Measurements from ENCODE around the gene ADAM22. TPM values are rescaled to one million over a fixed set of nuclear protein-coding genes. Genes with fewer than 3 reads are reported as not detected.
"Not testable (repeated sequence)": the region's sequence is repeated elsewhere in the genome, so short reads cannot be mapped to it uniquely, and the experiment has no call there.

The ADAM22 gene
- total RNA-seq, 1 donor from 2014 or later: 3.0 TPM

DNA sequence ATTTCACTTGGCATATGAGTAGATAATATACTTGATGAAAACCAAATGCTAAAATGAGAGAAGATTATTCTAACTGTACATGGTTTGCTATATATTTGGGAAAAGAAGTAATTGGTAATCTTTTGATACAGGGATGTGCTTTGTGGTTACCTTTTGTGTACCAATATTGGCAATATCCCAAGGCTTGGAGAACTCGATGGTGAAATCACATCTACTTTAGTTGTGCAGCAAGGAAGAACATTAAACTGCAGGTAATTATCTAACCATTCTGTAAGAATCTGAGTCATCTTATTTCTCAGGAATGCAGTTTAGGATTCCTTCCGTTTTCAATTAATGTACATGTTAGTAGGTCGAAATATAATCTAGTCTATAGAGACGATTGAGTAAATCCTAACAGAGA is 221.7 kb downstream of the ADAM22 start:
- H3K27me3 Mint-ChIP-seq (ENCODE audit: unreplicated experiment): no peaks in the 10 kb centered on the region
- H3K36me3 Mint-ChIP-seq (ENCODE audit: unreplicated experiment): no peaks in the 10 kb centered on the region
- peaks cover 14% of the 10 kb centered on the region for H3K9me3 Mint-ChIP-seq (ENCODE audit: unreplicated experiment)
- H3K4me1 Mint-ChIP-seq (ENCODE audit: unreplicated experiment): no peaks in the 10 kb centered on the region
- no peak overlapping the region for H3K4me3 Mint-ChIP-seq (ENCODE audit: unreplicated experiment)
- DNase-seq (ENCODE audit: extremely low spot score, unreplicated experiment): no peak
- TF ChIP-seq, protein P1, sequence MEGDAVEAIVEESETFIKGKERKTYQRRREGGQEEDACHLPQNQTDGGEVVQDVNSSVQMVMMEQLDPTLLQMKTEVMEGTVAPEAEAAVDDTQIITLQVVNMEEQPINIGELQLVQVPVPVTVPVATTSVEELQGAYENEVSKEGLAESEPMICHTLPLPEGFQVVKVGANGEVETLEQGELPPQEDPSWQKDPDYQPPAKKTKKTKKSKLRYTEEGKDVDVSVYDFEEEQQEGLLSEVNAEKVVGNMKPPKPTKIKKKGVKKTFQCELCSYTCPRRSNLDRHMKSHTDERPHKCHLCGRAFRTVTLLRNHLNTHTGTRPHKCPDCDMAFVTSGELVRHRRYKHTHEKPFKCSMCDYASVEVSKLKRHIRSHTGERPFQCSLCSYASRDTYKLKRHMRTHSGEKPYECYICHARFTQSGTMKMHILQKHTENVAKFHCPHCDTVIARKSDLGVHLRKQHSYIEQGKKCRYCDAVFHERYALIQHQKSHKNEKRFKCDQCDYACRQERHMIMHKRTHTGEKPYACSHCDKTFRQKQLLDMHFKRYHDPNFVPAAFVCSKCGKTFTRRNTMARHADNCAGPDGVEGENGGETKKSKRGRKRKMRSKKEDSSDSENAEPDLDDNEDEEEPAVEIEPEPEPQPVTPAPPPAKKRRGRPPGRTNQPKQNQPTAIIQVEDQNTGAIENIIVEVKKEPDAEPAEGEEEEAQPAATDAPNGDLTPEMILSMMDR (IDR thresholded peaks at IDR 0.05): no peak
- H3K27ac Mint-ChIP-seq (ENCODE audit: unreplicated experiment): no peak overlapping the region

DNA sequence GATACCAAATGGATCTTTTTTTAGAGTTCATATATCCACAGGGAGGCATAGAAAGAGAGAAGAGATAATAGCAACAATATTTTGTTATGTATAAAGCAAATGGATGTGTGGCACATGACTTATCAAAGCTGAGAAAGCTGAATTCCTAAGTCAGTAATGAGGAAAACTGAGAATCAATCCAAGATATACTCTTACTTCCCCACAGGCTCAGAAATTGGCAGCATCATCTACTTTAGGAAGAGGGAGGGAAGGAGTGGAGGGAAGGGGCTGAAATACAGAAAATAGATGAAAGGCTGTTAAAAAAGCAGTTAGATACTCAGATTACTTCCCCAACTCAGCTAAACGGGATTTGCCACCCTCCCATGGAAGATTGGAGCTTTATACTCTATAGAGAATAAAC is 222.3 kb downstream of the ADAM22 start:
- Mint-ChIP-seq H3K27me3 (ENCODE audit: unreplicated experiment) (no peaks in the 10 kb centered on the region), H3K4me1 (ENCODE audit: unreplicated experiment) (no peaks in the 10 kb centered on the region), H3K36me3 (ENCODE audit: unreplicated experiment) (no peaks in the 10 kb centered on the region), H3K27ac (ENCODE audit: unreplicated experiment) (no peak overlapping the region), H3K9me3 (ENCODE audit: unreplicated experiment) (peaks cover 18% of the 10 kb centered on the region), H3K4me3 (ENCODE audit: unreplicated experiment) (no peak overlapping the region)
- DNase-seq (ENCODE audit: extremely low spot score, unreplicated experiment): no peak
- TF ChIP-seq, protein P1 (IDR thresholded peaks at IDR 0.05): no peak

DNA sequence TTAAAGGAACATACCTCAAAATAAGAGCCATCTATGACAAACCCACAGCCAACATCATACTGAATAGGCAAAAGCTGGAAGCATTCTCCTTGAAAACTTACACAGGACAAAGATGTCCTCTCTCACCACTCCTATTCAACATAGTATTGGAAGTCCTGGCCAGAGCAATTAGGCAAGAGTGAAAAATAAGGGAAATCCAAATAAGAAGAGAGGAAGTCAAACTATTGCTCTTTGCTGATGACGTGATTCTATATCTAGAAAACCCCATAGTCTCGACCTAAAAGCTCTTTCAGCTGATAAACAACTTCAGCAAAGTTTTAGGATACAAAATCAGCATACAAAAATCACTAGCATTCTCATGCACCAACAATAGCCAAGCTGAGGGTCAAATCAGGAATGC is 225.7 kb downstream of the ADAM22 start:
- not testable (repeated sequence) for H3K4me1 Mint-ChIP-seq (ENCODE audit: unreplicated experiment); H3K4me3 Mint-ChIP-seq (ENCODE audit: unreplicated experiment); H3K27ac Mint-ChIP-seq (ENCODE audit: unreplicated experiment); H3K36me3 Mint-ChIP-seq (ENCODE audit: unreplicated experiment); H3K27me3 Mint-ChIP-seq (ENCODE audit: unreplicated experiment); DNase-seq (ENCODE audit: extremely low spot score, unreplicated experiment)
- H3K9me3 Mint-ChIP-seq (ENCODE audit: unreplicated experiment): peaks cover 22% of the 10 kb centered on the region

DNA sequence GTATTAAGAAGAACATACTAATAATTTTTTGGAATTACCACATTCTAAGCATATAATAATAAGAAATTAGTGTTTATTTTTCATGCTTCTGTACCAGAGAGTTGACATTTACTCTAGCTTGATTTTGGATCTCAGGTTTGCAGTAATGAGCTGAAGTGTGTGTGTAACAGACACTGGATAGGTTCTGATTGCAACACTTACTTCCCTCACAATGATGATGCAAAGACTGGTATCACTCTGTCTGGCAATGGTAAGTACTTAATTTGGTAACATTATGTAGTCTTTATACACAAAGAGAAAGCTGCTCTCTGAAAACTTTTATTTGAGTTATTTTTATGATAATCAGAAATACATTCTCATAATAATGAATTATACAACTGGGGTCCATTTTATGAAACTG is 231.6 kb downstream of the ADAM22 start:
- H3K9me3 Mint-ChIP-seq (ENCODE audit: unreplicated experiment): peaks cover 8% of the 10 kb centered on the region
- H3K4me1 Mint-ChIP-seq (ENCODE audit: unreplicated experiment): no peaks in the 10 kb centered on the region
- TF ChIP-seq, protein P1 (IDR thresholded peaks at IDR 0.05): no peak
- DNase-seq (ENCODE audit: extremely low spot score, unreplicated experiment): no peak
- H3K4me3 Mint-ChIP-seq (ENCODE audit: unreplicated experiment): no peak overlapping the region
- H3K36me3 Mint-ChIP-seq (ENCODE audit: unreplicated experiment): no peaks in the 10 kb centered on the region
- no peaks in the 10 kb centered on the region for H3K27me3 Mint-ChIP-seq (ENCODE audit: unreplicated experiment)
- H3K27ac Mint-ChIP-seq (ENCODE audit: unreplicated experiment): no peak overlapping the region

DNA sequence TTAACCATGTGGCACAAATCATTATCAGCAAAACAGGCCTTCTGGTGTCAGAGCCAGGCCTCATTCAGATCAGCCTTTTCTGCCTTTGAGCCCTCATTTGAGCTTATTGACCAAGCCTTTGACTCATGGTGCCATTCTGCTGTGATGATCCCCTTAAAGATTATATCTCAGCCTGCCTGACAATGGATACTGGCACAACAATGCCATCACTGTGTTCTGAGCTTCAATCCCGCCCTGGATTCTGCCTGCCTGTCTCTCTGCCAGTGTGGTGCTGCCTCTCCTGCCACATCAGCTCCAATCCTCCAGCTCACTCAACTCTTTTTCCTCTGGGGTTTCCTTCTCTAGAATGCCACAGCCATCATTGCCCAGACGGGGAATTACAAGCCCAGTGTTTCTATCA is 233.2 kb downstream of the ADAM22 start:
- no peak overlapping the region for H3K27ac Mint-ChIP-seq (ENCODE audit: unreplicated experiment)
- TF ChIP-seq, protein P1 (IDR thresholded peaks at IDR 0.05): no peak
- no peak for DNase-seq (ENCODE audit: extremely low spot score, unreplicated experiment)
- no peak overlapping the region for H3K4me3 Mint-ChIP-seq (ENCODE audit: unreplicated experiment)
- no peaks in the 10 kb centered on the region for H3K36me3 Mint-ChIP-seq (ENCODE audit: unreplicated experiment)
- H3K4me1 Mint-ChIP-seq (ENCODE audit: unreplicated experiment): no peaks in the 10 kb centered on the region
- no peaks in the 10 kb centered on the region for H3K9me3 Mint-ChIP-seq (ENCODE audit: unreplicated experiment)
- peaks cover 2% of the 10 kb centered on the region for H3K27me3 Mint-ChIP-seq (ENCODE audit: unreplicated experiment)

DNA sequence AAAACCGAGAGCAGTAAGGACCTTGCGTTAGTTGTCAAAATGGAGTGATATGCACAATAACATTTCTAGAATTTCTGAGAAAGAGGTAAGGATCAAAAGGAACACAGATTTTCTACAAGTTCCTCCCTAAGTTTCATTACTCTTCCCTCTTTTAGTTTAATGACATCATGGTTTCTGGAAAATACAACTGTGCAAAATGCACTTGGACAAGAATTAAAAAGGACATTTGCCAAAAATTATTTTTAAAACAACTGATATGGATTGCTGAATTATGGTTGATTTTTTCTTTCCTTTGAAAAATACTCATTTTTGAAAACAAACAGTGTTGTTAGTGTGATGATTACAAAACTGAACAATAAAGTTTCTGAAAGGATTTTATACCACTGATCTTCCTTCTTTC is 233.7 kb downstream of the ADAM22 start:
- Mint-ChIP-seq H3K9me3 (ENCODE audit: unreplicated experiment) (no peaks in the 10 kb centered on the region), H3K4me3 (ENCODE audit: unreplicated experiment) (no peak overlapping the region), H3K27ac (ENCODE audit: unreplicated experiment) (no peak overlapping the region), H3K4me1 (ENCODE audit: unreplicated experiment) (no peaks in the 10 kb centered on the region), H3K27me3 (ENCODE audit: unreplicated experiment) (peaks cover 2% of the 10 kb centered on the region), H3K36me3 (ENCODE audit: unreplicated experiment) (no peaks in the 10 kb centered on the region)
- no peak for DNase-seq (ENCODE audit: extremely low spot score, unreplicated experiment)
- TF ChIP-seq, protein P1 (IDR thresholded peaks at IDR 0.05): no peak

Data from osteocyte (in vitro differentiated cells).